HG02938 (cell line): Measurements from ENCODE around the gene SIRPA.

Experiments
- ATAC-seq: cut with Tn5 transposase; IDR thresholded peaks from one replicate; pipeline ENCODE4 v1.9.1; 2021; ENCODE audit warnings: mild to moderate bottlenecking, moderate library complexity; ENCODE audit not compliant: unreplicated experiment

Gene SIRPA

GRCh38 chr20:1894951-1895673, at the start of gene SIRPA:
SIRPA (plus strand) TSS chr20:1895407; CDS start chr20:1895448, 41 bp downstream.
- ATAC-seq = no peak

- no peak for ATAC-seq
These were observed 49.5 kb upstream of the SIRPA start for GRCh38 chr20:1845701-1846100.

- ATAC-seq = no peak
These were observed 48.9 kb upstream of the SIRPA start for GRCh38 chr20:1846341-1846740.

GRCh38 chr20:1846876-1847275, 48.3 kb upstream of the SIRPA start:
- ATAC-seq = no peak

DNA sequence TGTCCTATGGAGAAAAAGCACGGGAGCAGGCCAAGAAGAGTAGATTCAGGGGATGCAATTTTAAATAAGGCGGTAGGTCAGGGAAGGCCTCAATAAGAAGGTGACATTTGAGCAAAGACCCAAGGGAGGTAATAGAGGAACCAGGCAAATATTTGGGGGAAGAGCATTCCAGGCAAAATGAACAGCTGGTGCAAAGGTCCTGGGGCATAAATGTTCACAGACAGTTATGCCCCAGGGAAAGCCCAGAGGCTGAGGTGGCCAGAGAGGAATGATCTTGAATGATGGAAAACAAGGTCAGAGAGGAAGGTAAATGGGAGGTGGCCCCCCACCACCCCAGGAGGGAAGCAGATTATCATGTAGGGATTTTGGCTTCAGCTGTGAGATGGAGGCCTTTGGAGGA, 47.4 kb upstream of the SIRPA start:
- ATAC-seq = no peak

DNA sequence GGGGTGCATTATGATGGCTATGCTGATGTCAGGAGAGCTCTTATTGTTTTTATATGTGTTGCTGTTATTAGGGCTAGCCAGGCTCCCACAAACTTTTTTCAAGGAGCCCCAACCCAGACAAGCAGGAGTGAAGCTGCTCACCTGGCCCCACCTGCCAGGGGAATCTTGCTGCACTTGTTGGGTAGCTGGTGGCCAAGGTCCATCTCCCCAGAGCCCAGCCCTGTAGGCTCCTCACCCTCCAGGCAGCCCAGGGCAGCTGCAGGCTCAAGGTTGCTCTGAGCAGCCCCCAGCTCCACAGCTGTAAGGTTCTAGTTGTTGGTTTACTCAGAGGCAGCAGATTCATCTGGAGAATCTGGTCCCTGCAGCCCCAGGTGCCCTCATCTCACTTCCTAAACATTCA, 46.8 kb upstream of the SIRPA start:
- no peak for ATAC-seq

DNA sequence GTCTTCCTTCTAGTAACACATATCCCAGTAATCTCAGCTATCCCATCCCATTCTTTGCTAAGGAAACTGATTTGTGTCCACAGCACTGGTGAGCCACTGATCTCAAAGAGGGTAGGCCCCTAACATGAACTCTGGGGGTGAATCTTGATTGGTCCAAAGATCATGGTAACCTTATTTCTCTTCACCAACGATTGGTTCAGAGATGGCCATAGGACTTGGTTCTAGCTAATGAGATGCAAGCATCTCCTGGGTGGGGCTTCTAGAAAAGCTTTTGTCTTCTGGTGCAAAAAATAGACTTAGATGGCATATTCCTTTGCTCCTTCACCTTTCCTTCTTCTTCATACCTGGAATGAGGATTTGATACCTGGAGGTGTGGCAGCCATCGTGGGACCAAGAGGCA, 43.8 kb upstream of the SIRPA start:
- no peak for ATAC-seq

DNA sequence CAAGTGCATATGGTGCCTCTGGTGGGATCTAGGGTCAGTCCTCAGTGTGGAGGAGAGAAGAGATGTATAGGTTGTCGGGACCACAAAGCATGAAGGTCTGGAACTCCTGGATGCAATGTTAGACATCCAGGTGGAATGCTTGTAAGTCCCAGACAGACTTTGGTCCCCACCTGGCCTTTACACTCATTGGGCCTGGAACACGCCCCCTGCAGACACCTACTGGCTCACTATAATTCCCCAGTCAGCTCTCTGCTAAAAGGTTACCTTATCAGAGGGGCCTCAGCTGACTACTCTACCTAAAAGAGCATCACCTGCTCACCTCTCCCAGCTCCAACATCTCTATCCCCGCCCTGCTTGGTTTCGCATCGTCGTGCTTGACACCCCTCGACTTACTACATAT, 41.7 kb upstream of the SIRPA start:
- no peak for ATAC-seq

GRCh38 chr20:1854246-1854645, 41.0 kb upstream of the SIRPA start:
- no peak for ATAC-seq

DNA sequence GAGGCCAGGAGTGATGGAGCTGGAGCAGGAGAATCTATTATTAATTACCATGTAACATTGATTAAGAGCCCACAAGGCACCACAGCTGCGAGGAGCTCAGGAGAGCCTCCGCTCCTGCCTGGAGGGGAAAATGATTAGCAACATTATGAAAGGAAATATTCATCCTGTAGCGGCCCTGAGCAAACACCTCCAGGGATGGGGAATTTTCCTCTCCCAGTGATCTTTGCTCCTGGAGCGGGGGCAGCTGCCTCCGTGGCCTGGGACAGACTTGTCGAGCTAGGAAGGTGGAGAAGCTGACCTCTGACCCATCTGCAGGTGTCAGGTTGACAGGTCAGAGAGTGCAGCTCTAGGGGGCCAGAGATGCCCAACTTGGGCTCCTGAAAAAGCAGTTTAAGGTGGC, 40.1 kb upstream of the SIRPA start:
- no peak for ATAC-seq

DNA sequence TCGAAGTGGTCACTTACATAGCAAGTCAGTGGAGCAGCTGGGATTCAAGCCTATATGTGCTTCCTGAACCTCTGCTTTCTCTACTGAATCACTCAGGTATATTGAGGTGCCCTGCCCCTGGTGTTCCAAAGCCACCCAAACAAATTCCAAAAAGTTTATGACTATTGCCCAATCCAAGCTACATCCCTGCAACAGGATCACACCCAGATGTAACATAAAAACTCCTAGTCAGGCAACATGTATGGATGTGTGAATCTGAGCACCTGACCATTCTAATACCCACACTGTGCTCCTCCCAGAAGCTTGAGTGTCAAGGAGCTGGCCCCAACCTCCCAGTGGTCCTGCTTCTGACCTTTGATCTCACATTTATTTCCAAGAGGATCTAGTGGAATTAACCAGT, 39.5 kb upstream of the SIRPA start:
- ATAC-seq = no peak

DNA sequence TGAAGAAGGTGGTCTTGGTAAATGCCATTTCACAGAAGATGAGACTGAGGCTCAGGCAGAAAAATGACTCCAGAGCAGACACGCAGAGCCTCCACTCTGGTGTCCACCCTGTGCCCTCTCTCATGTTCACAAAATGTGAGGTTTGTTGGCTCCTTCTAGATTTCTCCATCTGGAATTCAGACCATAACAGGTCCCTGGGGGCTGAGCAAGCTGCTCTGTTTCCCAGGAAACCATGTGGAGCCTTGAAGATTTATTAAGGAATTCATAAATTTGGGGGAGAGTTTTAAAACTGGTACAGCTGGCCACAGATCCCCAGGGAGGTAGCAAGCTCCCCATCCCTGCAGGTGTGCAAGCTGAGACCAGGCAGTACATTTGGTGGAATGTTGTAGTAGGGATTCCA, 38.8 kb upstream of the SIRPA start:
- no peak for ATAC-seq

DNA sequence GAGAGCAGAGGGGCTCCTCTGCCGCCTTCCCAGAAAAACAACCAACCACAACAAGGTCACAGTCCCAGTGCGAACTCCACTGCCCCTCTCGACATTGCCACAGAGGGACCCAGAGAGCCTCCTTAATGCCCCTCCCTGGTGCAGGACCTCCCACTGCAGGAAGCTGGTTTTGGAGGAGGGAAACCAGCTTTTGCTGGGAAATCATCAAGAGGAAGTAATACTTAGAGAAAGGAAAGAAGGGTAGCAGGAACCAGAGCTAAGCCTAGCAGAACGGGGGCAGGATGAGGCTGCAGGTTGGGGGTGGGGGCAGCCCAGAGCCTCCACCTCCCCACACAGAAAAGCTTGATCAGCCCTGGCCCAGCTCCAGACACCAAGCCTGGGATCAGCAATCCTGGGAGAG, 37.7 kb upstream of the SIRPA start:
- no peak for ATAC-seq

DNA sequence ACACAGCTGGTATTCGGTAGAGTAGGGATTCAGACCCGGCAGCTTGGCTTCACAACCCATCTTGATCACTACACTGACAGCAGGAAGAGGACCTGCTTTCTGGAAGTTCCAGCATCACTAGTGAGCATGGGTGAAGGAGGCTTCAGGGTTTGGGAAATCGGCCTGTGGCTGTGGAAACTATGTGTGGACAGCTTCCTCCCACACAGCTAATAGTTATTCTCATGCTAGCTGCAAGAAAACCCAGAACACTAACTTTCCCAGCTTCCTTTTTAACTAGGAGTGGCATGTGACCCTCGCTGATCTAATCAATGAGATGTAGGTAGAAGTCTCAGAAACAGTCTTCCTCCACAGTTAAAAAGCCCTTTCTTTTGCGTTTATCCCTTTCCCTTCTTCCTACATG, 36.3 kb upstream of the SIRPA start:
- no peak for ATAC-seq

- ATAC-seq = no peak
These were observed 34.8 kb upstream of the SIRPA start for GRCh38 chr20:1860446-1860845.

DNA sequence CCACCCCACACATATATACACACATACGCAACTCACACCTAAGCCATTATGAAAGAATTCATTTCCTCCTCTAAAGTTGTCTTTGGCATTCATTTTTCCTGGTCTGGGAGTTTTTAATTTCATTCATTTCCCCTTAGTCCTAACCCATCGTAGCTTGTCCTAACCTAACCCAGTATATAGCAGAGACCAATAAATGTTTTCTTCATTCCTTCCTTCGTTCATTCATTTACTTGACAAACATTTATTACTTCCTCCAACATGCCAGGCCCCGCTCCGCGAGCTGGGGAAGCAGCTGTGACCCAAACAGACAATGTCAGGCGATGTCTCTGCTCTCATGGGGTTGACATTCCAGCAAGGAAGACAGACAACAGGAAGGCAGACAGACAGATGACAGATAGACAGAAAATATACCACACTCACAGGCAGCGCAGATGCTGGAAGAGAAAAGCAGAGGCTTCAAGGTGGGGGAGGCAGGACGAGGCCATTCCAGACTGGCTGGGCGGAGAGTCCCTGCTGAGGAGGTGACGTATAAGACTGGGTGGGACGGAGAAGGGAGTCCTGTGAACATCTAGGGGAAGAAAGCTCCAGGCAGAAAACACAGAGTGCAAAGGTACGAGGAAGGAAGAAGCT, 33.7 kb upstream of the SIRPA start:
- ATAC-seq = no peak

- no peak for ATAC-seq
These were observed 33.1 kb upstream of the SIRPA start for GRCh38 chr20:1861996-1862662.

DNA sequence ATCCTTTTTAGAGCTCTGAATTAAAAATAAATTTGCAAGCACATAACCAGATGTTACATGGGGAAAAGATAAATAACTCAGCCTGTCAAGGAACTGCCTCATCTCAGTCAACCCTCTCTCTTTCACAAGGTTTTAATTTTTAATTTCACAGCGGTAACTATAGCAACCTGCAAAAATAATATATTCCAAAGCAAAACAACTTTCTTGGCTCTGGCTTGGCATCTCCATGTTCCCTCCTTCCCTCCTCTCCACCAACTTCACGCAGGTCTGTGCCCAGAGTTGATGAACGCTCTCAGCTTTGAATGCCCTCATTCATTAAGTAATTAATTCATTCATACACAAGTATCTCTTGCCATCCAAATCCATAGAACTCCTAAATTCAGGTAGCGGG, 32.5 kb upstream of the SIRPA start:
- ATAC-seq = no peak

GRCh38 chr20:1863296-1863695, 31.9 kb upstream of the SIRPA start:
- ATAC-seq = no peak

GRCh38 chr20:1866834-1867233, 28.4 kb upstream of the SIRPA start:
- ATAC-seq = no peak

- no peak for ATAC-seq
These were observed 27.5 kb upstream of the SIRPA start for GRCh38 chr20:1867495-1868260.

- no peak for ATAC-seq
These were observed 26.4 kb upstream of the SIRPA start for GRCh38 chr20:1868856-1869255.
